ENCODE data around the gene NCOA1.

DNA sequence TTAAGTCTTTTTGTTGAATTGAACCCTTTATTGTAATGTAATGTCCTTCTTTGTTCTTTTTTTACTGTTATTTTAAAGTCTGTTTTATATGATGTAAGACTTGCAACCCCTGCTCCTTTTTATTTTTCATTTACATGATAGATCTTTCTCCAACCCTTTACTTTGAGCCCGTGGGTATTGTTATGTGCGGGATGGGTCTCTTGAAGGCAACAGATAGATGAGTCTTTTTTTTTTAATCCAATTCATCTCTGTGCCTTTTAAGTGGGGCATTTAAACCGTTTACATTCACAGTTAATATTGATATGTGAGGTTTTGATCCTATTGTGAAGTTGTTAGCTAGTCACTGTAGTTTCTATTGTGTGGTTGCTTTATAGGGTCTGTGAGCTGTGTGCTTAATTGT lies 120.6 kb downstream of the NCOA1 start:
- TF ChIP-seq, protein P1, sequence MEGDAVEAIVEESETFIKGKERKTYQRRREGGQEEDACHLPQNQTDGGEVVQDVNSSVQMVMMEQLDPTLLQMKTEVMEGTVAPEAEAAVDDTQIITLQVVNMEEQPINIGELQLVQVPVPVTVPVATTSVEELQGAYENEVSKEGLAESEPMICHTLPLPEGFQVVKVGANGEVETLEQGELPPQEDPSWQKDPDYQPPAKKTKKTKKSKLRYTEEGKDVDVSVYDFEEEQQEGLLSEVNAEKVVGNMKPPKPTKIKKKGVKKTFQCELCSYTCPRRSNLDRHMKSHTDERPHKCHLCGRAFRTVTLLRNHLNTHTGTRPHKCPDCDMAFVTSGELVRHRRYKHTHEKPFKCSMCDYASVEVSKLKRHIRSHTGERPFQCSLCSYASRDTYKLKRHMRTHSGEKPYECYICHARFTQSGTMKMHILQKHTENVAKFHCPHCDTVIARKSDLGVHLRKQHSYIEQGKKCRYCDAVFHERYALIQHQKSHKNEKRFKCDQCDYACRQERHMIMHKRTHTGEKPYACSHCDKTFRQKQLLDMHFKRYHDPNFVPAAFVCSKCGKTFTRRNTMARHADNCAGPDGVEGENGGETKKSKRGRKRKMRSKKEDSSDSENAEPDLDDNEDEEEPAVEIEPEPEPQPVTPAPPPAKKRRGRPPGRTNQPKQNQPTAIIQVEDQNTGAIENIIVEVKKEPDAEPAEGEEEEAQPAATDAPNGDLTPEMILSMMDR (IDR thresholded peaks at IDR 0.05; ENCODE audit: borderline replicate concordance, extremely low read depth, low read length, poor library complexity, severe bottlenecking) = no peak
- no peak for TF ChIP-seq EZH2 (IDR thresholded peaks at IDR 0.05; ENCODE audit: borderline replicate concordance, low read depth, low read length, severe bottlenecking)
